ENCODE measurements around the gene CT47C1.

Gene CT47C1

GRCh38 chrX:119094819-119095218 is 22.0 kb downstream of the CT47C1 start:
- no peak for TF ChIP-seq CTCF (conservative IDR thresholded peaks at IDR 0.05; ENCODE audit: low read length)
- no peak for DNase-seq (ENCODE audit: low read depth)
- H3K4me3 ChIP-seq (ENCODE audit: low read length) = no peak overlapping the region

GRCh38 chrX:119095936-119096335 is 23.1 kb downstream of the CT47C1 start:
- DNase-seq (ENCODE audit: low read depth) = no peak
- TF ChIP-seq CTCF (conservative IDR thresholded peaks at IDR 0.05; ENCODE audit: low read length) = no peak
- no peak overlapping the region for H3K4me3 ChIP-seq (ENCODE audit: low read length)

GRCh38 chrX:119101168-119101567 is 28.4 kb downstream of the CT47C1 start:
- no peak for DNase-seq (ENCODE audit: low read depth)
- no peak overlapping the region for H3K4me3 ChIP-seq (ENCODE audit: low read length)
- TF ChIP-seq CTCF (conservative IDR thresholded peaks at IDR 0.05; ENCODE audit: low read length) = no peak

- TF ChIP-seq CTCF (conservative IDR thresholded peaks at IDR 0.05; ENCODE audit: low read length) = no peak
- no peak overlapping the region for H3K4me3 ChIP-seq (ENCODE audit: low read length)
- peak; percentile 56 for DNase-seq (ENCODE audit: low read depth)
Observed at GRCh38 chrX:119105826-119106225, 33.0 kb downstream of the CT47C1 start.

- DNase-seq (ENCODE audit: low read depth) = no peak
- TF ChIP-seq CTCF (conservative IDR thresholded peaks at IDR 0.05; ENCODE audit: low read length) = no peak
- no peak overlapping the region for H3K4me3 ChIP-seq (ENCODE audit: low read length)
Observed at GRCh38 chrX:119107206-119107605, 34.4 kb downstream of the CT47C1 start.

GRCh38 chrX:119118780-119119395 is 46.1 kb downstream of the CT47C1 start:
- DNase-seq (ENCODE audit: low read depth) = peak; percentile 27

More at GRCh38 chrX:119118780-119119395, 46.1 kb downstream of the CT47C1 start:
- TF ChIP-seq CTCF (conservative IDR thresholded peaks at IDR 0.05; ENCODE audit: low read length) = peak; percentile 82
- no peak overlapping the region for H3K4me3 ChIP-seq (ENCODE audit: low read length)

All from AG10803 (cell line).